ENCODE results near the gene PPP6R2. TPM values are rescaled to one million over a fixed set of nuclear protein-coding genes. Genes with fewer than 3 reads are reported as not detected.

PPP6R2 gene
- total and polyA plus RNA-seq, 2 of the 4 experiments (the other 2 are of a cell fraction): 49.2 to 51.6 TPM

DNA sequence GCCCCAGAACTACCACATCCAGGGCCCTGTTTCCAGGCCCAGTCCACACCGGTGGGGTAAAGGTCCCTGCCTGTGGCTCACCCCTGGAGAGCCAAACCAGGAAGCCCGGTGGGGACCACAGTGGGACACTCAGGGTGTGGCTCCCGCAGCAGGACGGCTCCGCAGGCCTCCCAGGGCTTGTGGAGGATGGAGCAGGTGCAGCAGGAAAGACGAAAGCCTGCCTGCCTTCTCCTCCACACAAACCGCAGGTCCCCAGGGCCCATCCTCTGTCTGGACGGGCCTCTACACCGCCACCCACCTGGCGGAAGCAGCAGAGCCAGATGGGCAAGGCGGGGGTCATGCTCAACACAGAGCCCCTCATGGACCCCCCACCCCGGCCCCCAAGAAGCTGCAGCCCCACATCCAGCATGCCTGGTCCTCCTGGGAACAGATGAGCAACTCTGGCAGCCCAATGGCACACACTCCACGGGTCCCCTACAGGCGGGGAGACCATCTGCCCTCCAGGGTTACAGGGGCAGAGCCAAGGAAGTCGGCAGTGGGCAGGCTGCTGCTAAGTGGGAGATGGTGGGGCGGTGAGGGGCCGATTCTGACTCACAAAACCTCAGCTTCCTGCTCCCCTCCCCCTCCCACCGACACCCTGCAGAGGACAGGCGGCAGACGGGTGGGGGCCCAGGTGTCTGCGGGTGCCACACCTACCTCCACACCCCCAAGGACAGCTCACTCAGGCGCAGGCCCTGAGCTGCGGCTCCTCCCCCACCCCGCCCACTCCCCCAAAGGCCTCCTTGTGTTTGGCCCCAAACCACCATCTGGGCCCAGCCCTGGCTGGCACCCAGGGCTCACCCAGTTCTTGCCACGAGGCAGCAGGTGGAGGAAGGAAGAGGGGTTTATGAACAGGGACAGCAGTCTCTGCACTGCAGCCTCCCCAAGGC is 126.5 kb downstream of the PPP6R2 start:
- 100% methylated on average over 5 of the region's 25 CpGs; no CpG with 5 or more reads in 1 of the 2 experiments for WGBS, 2 experiments (ENCODE audit: extremely low coverage in 2 of 2, insufficient read length in 1 of 2)
- no peaks in the 10 kb centered on the region for H3K9me3 ChIP-seq (ENCODE audit: control insufficient read depth, insufficient read depth, low read length)
- H4K20me1 ChIP-seq (ENCODE audit: insufficient read depth, low read length): peaks cover 67% of the 10 kb centered on the region
- ATAC-seq (ENCODE audit: low read depth): no peak
- H2BK15ac ChIP-seq (ENCODE audit: low read depth, low read length): no peak overlapping the region
- no peak overlapping the region for H3K14ac ChIP-seq (replicated peaks; ENCODE audit: low read depth, low read length)
- H2AK5ac ChIP-seq (ENCODE audit: low read depth, low read length): peak overlapping the region; percentile 1; the same call in 1 of the 2 replicates
- peak overlapping the region; percentile 43 for H2AFZ ChIP-seq (replicated peaks; ENCODE audit: low read length, poor library complexity)
- intact Hi-C loops (cut with micrococcal nuclease): no loop called here
- peaks cover 20% of the 10 kb centered on the region for H3K9me1 ChIP-seq (ENCODE audit: insufficient read depth, low read length)
- H3K4ac ChIP-seq (ENCODE audit: low read depth, low read length): no peak overlapping the region
- no peak overlapping the region for H2BK120ac ChIP-seq (ENCODE audit: low read depth, low read length)
- CTCF ChIA-PET: no interaction called here
- H3K27me3 ChIP-seq (ENCODE audit: control insufficient read depth, insufficient read depth, low read length): no peaks in the 10 kb centered on the region
- H3K9ac ChIP-seq (ENCODE audit: low read depth, low read length): no peak overlapping the region; the same call in 1 of the 2 replicates
- no peak overlapping the region for H3K56ac ChIP-seq (ENCODE audit: extremely low read depth, insufficient read depth, low read length)
- H4K5ac ChIP-seq (ENCODE audit: low read depth, low read length): no peak overlapping the region
- no peak overlapping the region for H4K8ac ChIP-seq (ENCODE audit: low read depth in 2 of 2, low read length in 2 of 2)
- BruUV-seq (replicated peaks): no TSS peak
- no peak overlapping the region for H3K4me2 ChIP-seq (ENCODE audit: low read depth, low read length)
- no peak overlapping the region for H3K18ac ChIP-seq (ENCODE audit: low read depth, low read length)
- POLR2A ChIA-PET (ENCODE audit: unreplicated experiment): no interaction called here
- no peak overlapping the region for H2BK20ac ChIP-seq (ENCODE audit: low read depth, low read length)
- no peak overlapping the region for H3K27ac ChIP-seq (ENCODE audit: insufficient read depth, low read length)
- DNase-seq: peak; percentile 13
- in situ Hi-C loops (cut with MboI; ENCODE audit: low sequenced_read_pairs): no loop called here
- peaks cover 24 to 72% of the 10 kb centered on the region in 2 experiments; a peak in 3 of 4 replicates for H3K79me1 ChIP-seq (ENCODE audit: low read depth in 1 of 2, low read length in 2 of 2)
- peak overlapping the region; percentile 52 for H2AK9ac ChIP-seq (replicated peaks; ENCODE audit: low read depth, low read length, poor library complexity)
- H3K23ac ChIP-seq (ENCODE audit: low read depth, low read length): peak overlapping the region; percentile 8; the same call in 1 of the 2 replicates
- dilution Hi-C loops (cut with HindIII; ENCODE audit: low sequenced_read_pairs, unreplicated experiment): no loop called here
- H2BK5ac ChIP-seq (ENCODE audit: low read depth, low read length, poor library complexity, severe bottlenecking): no peak overlapping the region
- peaks cover 22% of the 10 kb centered on the region for H3K4me1 ChIP-seq (ENCODE audit: control insufficient read depth, insufficient read depth, low read length)
- H3K36me3 ChIP-seq (ENCODE audit: control insufficient read depth, insufficient read depth, low read length): peaks cover 34% of the 10 kb centered on the region
- H4K91ac ChIP-seq (ENCODE audit: insufficient read depth, low read depth, low read length): no peak overlapping the region
- no peak overlapping the region for H3K4me3 ChIP-seq (ENCODE audit: insufficient read depth, low read depth, low read length)
- no peak for TF ChIP-seq CEBPB (IDR thresholded peaks at IDR 0.05; ENCODE audit: low read depth, low read length)
- TF ChIP-seq, protein P1, sequence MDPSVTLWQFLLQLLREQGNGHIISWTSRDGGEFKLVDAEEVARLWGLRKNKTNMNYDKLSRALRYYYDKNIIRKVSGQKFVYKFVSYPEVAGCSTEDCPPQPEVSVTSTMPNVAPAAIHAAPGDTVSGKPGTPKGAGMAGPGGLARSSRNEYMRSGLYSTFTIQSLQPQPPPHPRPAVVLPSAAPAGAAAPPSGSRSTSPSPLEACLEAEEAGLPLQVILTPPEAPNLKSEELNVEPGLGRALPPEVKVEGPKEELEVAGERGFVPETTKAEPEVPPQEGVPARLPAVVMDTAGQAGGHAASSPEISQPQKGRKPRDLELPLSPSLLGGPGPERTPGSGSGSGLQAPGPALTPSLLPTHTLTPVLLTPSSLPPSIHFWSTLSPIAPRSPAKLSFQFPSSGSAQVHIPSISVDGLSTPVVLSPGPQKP (IDR thresholded peaks at IDR 0.05; ENCODE audit: borderline replicate concordance, low read depth, low read length): no peak
- no peak for TF ChIP-seq MXI1 (IDR thresholded peaks at IDR 0.05; ENCODE audit: borderline replicate concordance, low read depth, low read length)
- TF ChIP-seq SMC3 (IDR thresholded peaks at IDR 0.05; ENCODE audit: low read depth, low read length): no peak
- no peak for TF ChIP-seq BHLHE40 (IDR thresholded peaks at IDR 0.05; ENCODE audit: low read depth, low read length)
- no peak for TF ChIP-seq MAFK (IDR thresholded peaks at IDR 0.05; ENCODE audit: low read depth, low read length)
- no peak for TF ChIP-seq CHD1 (IDR thresholded peaks at IDR 0.05; ENCODE audit: low read depth, low read length)
- no peak for TF ChIP-seq RAD21 (IDR thresholded peaks at IDR 0.05; ENCODE audit: low read length)
- no peak for TF ChIP-seq RCOR1 (IDR thresholded peaks at IDR 0.05; ENCODE audit: insufficient replicate concordance, low read length)
- TF ChIP-seq, protein P2, sequence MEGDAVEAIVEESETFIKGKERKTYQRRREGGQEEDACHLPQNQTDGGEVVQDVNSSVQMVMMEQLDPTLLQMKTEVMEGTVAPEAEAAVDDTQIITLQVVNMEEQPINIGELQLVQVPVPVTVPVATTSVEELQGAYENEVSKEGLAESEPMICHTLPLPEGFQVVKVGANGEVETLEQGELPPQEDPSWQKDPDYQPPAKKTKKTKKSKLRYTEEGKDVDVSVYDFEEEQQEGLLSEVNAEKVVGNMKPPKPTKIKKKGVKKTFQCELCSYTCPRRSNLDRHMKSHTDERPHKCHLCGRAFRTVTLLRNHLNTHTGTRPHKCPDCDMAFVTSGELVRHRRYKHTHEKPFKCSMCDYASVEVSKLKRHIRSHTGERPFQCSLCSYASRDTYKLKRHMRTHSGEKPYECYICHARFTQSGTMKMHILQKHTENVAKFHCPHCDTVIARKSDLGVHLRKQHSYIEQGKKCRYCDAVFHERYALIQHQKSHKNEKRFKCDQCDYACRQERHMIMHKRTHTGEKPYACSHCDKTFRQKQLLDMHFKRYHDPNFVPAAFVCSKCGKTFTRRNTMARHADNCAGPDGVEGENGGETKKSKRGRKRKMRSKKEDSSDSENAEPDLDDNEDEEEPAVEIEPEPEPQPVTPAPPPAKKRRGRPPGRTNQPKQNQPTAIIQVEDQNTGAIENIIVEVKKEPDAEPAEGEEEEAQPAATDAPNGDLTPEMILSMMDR (conservative IDR thresholded peaks at IDR 0.05; ENCODE audit: low read depth, low read length): no peak
- no peak for TF ChIP-seq NFE2L2 (IDR thresholded peaks at IDR 0.05; ENCODE audit: low read depth, low read length)
- TF ChIP-seq MAZ (IDR thresholded peaks at IDR 0.05; ENCODE audit: borderline replicate concordance, low read depth, low read length): no peak
- TF ChIP-seq, protein P3, sequence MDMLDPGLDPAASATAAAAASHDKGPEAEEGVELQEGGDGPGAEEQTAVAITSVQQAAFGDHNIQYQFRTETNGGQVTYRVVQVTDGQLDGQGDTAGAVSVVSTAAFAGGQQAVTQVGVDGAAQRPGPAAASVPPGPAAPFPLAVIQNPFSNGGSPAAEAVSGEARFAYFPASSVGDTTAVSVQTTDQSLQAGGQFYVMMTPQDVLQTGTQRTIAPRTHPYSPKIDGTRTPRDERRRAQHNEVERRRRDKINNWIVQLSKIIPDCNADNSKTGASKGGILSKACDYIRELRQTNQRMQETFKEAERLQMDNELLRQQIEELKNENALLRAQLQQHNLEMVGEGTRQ (IDR thresholded peaks at IDR 0.05; ENCODE audit: low read depth, low read length): no peak
- no peak for TF ChIP-seq POLR2A (IDR thresholded peaks at IDR 0.05; ENCODE audit: low read depth, low read length)
